Esophagus muscularis mucosa (tissue), 3 donors: ENCODE results near the gene GALNT11.

ENCODE experiments used
- POLR2A ChIP-seq: fragments of 450-650 bp; IDR thresholded peaks from one replicate; pipeline ENCODE4 v1.6.1; 2017; ENCODE audit warnings: antibody characterized with exemption, moderate library complexity, mild to moderate bottlenecking, low read depth
- TF ChIP-seq, protein P1 (sequence below), 3 experiments: fragments of 200-600 bp in 2 of 3; fragments of 450-650 bp in 1 of 3; sonication (generic) in 2 of 3; IDR thresholded peaks; one replicate each; pipeline ENCODE4 v1.5.1; 2017 to 2019; ENCODE audit warnings: antibody characterized with exemption in 3 of 3, mild to moderate bottlenecking in 2 of 3, moderate library complexity in 1 of 3

DNA sequence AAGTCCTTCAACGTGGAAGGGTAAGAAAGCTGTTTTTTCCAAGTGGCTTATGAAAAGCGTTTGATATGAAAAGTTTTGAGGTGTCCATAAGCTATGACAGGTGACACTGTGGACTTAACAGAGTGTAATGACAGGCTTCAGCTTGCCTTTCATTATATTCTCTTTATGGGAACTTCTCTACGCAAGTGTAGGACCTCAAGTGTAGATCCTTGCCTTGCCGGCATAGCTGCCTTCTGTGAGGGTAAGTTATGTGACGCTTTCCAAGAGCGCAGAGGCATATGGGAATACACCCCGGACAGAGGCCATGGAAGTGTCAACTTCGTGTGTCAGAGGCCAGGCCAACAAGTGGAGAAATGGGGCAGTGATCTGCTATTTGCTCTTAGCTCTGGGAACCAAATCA, 91.9 kb downstream of the GALNT11 start:
- no peak for TF ChIP-seq POLR2A
- TF ChIP-seq, protein P1, sequence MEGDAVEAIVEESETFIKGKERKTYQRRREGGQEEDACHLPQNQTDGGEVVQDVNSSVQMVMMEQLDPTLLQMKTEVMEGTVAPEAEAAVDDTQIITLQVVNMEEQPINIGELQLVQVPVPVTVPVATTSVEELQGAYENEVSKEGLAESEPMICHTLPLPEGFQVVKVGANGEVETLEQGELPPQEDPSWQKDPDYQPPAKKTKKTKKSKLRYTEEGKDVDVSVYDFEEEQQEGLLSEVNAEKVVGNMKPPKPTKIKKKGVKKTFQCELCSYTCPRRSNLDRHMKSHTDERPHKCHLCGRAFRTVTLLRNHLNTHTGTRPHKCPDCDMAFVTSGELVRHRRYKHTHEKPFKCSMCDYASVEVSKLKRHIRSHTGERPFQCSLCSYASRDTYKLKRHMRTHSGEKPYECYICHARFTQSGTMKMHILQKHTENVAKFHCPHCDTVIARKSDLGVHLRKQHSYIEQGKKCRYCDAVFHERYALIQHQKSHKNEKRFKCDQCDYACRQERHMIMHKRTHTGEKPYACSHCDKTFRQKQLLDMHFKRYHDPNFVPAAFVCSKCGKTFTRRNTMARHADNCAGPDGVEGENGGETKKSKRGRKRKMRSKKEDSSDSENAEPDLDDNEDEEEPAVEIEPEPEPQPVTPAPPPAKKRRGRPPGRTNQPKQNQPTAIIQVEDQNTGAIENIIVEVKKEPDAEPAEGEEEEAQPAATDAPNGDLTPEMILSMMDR (IDR thresholded peaks at IDR 0.05): no peak
